ENCODE measurements around the gene OBSCN.

The OBSCN gene

GRCh38 chr1:228279722-228280105 is 71.9 kb downstream of the OBSCN start:
- no peak for DNase-seq

- DNase-seq: no peak
Observed at GRCh38 chr1:228280106-228280901, 72.5 kb downstream of the OBSCN start.

- no peak for DNase-seq
Observed at GRCh38 chr1:228280961-228281591, 73.2 kb downstream of the OBSCN start.

GRCh38 chr1:228281631-228282328 is 73.9 kb downstream of the OBSCN start:
- no peak for DNase-seq

GRCh38 chr1:228282329-228283042 is 74.6 kb downstream of the OBSCN start:
- peak; percentile 12 for DNase-seq

- no peak for DNase-seq
Observed at GRCh38 chr1:228283043-228283371, 75.2 kb downstream of the OBSCN start.

- peak; percentile 13 for DNase-seq
Observed at GRCh38 chr1:228283476-228284147, 75.8 kb downstream of the OBSCN start.

- DNase-seq: no peak
Observed at GRCh38 chr1:228284148-228284495, 76.3 kb downstream of the OBSCN start.

- DNase-seq: no peak
Observed at GRCh38 chr1:228284521-228284920, 76.7 kb downstream of the OBSCN start.

- DNase-seq: peak; percentile 15
Observed at GRCh38 chr1:228285661-228286504, 78.0 kb downstream of the OBSCN start.

- DNase-seq: peak; percentile 5
Observed at GRCh38 chr1:228286505-228287417, 78.9 kb downstream of the OBSCN start.

- peak; percentile 7 for DNase-seq
Observed at GRCh38 chr1:228287541-228288425, 79.9 kb downstream of the OBSCN start.

GRCh38 chr1:228288536-228289238 is 80.8 kb downstream of the OBSCN start:
- DNase-seq: no peak

- DNase-seq: peak; percentile 11
Observed at GRCh38 chr1:228289239-228289849, 81.5 kb downstream of the OBSCN start.

GRCh38 chr1:228289996-228290881 is 82.4 kb downstream of the OBSCN start:
- peak; percentile 14 for DNase-seq

- DNase-seq: no peak
Observed at GRCh38 chr1:228291906-228292608, 84.2 kb downstream of the OBSCN start.

GRCh38 chr1:228292609-228292911 is 84.7 kb downstream of the OBSCN start:
- no peak for DNase-seq

Data from activated T-cell treated with anti-CD3 and anti-CD28 coated beads, Interleukin-2, amount 50 U/mL, for 1 hour (primary cell).